Suprapubic skin (tissue), 4 donors: ENCODE results near the gene CLEC16A. TPM values are rescaled to one million over a fixed set of nuclear protein-coding genes. Genes with fewer than 3 reads are reported as not detected.

Experiments
- DNase-seq, 2 donors: peaks; one replicate each; pipeline ENCODE4 v3.0.0-alpha.2; 2019; ENCODE audit warnings: low spot score in 2 of 2
- H3K27ac ChIP-seq: fragments of 200-600 bp; sonication (generic); one replicate; pipeline ENCODE4 v1.5.1; 2019
- H3K27me3 ChIP-seq: fragments of 200-600 bp; sonication (generic); one replicate; pipeline ENCODE4 v1.5.1; 2019
- H3K36me3 ChIP-seq: fragments of 200-600 bp; sonication (generic); one replicate; pipeline ENCODE4 v1.5.1; 2019
- H3K4me1 ChIP-seq: fragments of 200-600 bp; sonication (generic); one replicate; pipeline ENCODE4 v1.5.1; 2019
- H3K4me3 ChIP-seq: fragments of 200-600 bp; sonication (generic); one replicate; pipeline ENCODE4 v1.5.1; 2019; ENCODE audit warnings: mild to moderate bottlenecking
- H3K9me3 ChIP-seq: fragments of 200-600 bp; sonication (generic); one replicate; pipeline ENCODE4 v1.5.1; 2019
- EP300 ChIP-seq: sonication (generic); formaldehyde crosslinking; IDR thresholded peaks from one replicate; pipeline ENCODE4 v1.6.1; 2017; ENCODE audit warnings: antibody characterized with exemption
- POLR2A ChIP-seq, 2 donors: fragments of 450-650 bp; IDR thresholded peaks; one replicate each; pipeline ENCODE4 v1.6.1; 2017; ENCODE audit warnings: antibody characterized with exemption in 2 of 2, mild to moderate bottlenecking in 2 of 2, moderate library complexity in 2 of 2
- POLR2AphosphoS5 ChIP-seq, 3 donors: sonication (generic); formaldehyde crosslinking; IDR thresholded peaks; one replicate each; pipeline ENCODE4 v1.6.1; 2017; ENCODE audit warnings: antibody characterized with exemption in 3 of 3
- whole genome bisulfite sequencing: methylation state at CpG from one replicate; pipeline ENCODE4 v1.1.5; 2018; 5-methylcytosine and 5-hydroxymethylcytosine counted together
- total RNA-seq, 4 donors: library from RNA; depleted of rRNA; stranded (reverse); fragments of >200 nt; gene quantifications; one replicate each; pipeline ENCODE4 v1.1.0, GENCODE V29; 2016
- TF ChIP-seq, protein P1 (sequence below), 2 donors: fragments of 200-600 bp in 1 of 2; fragments of 450-650 bp in 1 of 2; sonication (generic) in 1 of 2; IDR thresholded peaks; one replicate each; pipeline ENCODE4 v1.5.1; 2016 to 2019; ENCODE audit warnings: antibody characterized with exemption in 2 of 2, mild to moderate bottlenecking in 1 of 2, moderate library complexity in 1 of 2

Gene CLEC16A
- total RNA-seq, 4 donors from 2014 or later = 37.2 to 62.3 (median 39.0) TPM

DNA sequence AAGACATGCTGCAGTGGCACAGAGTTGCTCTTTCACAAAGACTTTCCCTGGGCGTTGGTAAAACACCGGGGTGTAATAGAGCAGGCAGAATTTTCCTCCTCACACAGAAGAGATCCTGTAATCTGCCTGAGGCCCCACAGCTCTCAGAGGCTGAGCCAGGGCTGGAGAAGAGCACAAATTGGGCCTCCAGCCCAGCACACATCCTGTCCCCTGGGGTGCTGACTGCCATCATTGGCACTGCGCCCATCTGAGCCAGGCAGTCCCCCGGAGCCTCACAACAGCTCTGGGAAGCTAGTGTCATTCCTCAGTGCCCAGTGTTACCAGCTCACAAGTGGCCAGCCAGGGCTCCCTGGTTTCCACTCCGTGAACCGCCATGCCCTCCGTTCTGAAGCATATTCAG lies 192.2 kb downstream of the CLEC16A start:
- no peak overlapping the region for H3K27ac ChIP-seq
- H3K36me3 ChIP-seq = no peaks in the 10 kb centered on the region
- H3K9me3 ChIP-seq = no peaks in the 10 kb centered on the region
- TF ChIP-seq, protein P1, sequence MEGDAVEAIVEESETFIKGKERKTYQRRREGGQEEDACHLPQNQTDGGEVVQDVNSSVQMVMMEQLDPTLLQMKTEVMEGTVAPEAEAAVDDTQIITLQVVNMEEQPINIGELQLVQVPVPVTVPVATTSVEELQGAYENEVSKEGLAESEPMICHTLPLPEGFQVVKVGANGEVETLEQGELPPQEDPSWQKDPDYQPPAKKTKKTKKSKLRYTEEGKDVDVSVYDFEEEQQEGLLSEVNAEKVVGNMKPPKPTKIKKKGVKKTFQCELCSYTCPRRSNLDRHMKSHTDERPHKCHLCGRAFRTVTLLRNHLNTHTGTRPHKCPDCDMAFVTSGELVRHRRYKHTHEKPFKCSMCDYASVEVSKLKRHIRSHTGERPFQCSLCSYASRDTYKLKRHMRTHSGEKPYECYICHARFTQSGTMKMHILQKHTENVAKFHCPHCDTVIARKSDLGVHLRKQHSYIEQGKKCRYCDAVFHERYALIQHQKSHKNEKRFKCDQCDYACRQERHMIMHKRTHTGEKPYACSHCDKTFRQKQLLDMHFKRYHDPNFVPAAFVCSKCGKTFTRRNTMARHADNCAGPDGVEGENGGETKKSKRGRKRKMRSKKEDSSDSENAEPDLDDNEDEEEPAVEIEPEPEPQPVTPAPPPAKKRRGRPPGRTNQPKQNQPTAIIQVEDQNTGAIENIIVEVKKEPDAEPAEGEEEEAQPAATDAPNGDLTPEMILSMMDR (IDR thresholded peaks at IDR 0.05) = no peak
- TF ChIP-seq POLR2AphosphoS5 (IDR thresholded peaks at IDR 0.05) (no peak), POLR2A (IDR thresholded peaks at IDR 0.05) (no peak), EP300 (no peak)
- WGBS = 52% methylated on average over 3 of the region's 7 CpGs
- H3K4me1 ChIP-seq = peaks cover 54% of the 10 kb centered on the region
- H3K27me3 ChIP-seq = no peaks in the 10 kb centered on the region
- no peak for DNase-seq
- H3K4me3 ChIP-seq = no peak overlapping the region

DNA sequence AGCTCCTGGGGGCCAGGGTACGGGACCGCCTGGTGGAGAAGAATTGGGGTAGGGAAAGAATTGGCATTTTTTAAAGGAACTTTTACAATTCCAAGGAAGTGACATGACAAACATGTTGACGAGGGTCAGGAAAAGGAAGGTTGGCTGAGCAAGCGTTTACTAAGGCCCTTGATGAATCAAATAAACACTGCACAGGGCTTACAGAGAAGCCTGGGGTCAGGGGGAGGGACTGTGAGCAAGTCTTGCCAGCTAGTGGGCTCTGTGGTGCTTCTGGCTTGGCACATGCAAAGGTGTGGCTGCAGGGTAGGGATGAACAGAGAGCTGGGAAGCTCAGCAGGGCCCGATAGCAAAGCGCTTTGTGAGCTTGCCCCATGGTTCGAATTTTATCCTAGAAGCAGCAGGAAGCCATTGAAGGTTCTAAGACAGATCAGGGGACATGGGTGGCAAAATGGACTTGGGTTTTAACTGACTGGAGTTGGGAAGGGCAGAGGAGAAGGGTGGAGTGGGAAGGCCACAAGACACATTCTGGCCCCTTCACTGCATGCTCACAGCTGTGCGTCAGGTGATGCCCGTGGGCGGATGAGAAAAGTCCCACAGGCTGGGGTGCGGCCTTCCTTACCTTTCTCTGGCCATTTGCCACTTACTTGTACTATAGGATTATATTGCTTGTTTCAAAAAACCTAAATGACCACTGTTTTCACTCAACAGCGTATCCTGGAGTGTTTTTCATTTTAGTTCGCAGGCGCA lies 193.8 kb downstream of the CLEC16A start:
- Histone ChIP-seq H3K9me3 (no peaks in the 10 kb centered on the region), H3K27me3 (no peaks in the 10 kb centered on the region), H3K36me3 (no peaks in the 10 kb centered on the region), H3K4me1 (peaks cover 55% of the 10 kb centered on the region), H3K4me3 (no peak overlapping the region), H3K27ac (no peak overlapping the region)
- WGBS = 79% methylated on average over 14 of the region's 14 CpGs
- TF ChIP-seq, protein P1 (IDR thresholded peaks at IDR 0.05) = no peak
- no peak for TF ChIP-seq POLR2AphosphoS5 (IDR thresholded peaks at IDR 0.05)
- TF ChIP-seq EP300 = no peak
- no peak for TF ChIP-seq POLR2A (IDR thresholded peaks at IDR 0.05)
- DNase-seq = no peak

DNA sequence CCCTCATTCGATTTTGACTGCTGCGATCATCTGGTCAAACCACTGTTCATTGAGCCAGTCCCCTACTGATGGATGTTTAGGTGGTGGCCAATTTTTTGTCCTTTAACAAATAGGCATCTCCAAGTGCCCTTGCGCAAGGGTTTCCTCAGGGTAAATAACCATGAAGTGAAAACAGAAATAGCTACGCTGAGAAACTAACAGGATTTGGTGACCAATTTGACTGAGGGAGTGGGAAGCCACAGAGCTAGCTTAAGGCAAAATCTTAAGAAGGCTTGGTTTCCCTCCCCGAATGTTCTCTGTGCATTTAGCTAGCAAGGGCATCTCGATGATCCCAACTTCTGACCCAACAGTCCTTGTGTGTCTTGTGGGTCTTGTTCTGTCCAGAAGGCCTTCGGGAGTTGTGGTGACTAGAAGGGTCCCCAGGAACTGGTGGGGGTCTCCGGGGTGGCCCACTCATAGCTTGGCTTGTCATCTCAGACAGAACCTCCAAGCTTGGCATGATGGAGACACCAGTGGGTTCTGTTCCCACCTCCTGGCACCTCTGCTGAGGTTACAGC lies 194.5 kb downstream of the CLEC16A start:
- TF ChIP-seq POLR2A (IDR thresholded peaks at IDR 0.05) (no peak), POLR2AphosphoS5 (IDR thresholded peaks at IDR 0.05) (no peak)
- Histone ChIP-seq H3K36me3 (no peaks in the 10 kb centered on the region), H3K9me3 (no peaks in the 10 kb centered on the region), H3K4me3 (no peak overlapping the region), H3K27ac (peak overlapping the region; percentile 32), H3K4me1 (peaks cover 48% of the 10 kb centered on the region), H3K27me3 (no peaks in the 10 kb centered on the region)
- no peak for DNase-seq
- WGBS = 83% methylated on average over 8 of the region's 8 CpGs

DNA sequence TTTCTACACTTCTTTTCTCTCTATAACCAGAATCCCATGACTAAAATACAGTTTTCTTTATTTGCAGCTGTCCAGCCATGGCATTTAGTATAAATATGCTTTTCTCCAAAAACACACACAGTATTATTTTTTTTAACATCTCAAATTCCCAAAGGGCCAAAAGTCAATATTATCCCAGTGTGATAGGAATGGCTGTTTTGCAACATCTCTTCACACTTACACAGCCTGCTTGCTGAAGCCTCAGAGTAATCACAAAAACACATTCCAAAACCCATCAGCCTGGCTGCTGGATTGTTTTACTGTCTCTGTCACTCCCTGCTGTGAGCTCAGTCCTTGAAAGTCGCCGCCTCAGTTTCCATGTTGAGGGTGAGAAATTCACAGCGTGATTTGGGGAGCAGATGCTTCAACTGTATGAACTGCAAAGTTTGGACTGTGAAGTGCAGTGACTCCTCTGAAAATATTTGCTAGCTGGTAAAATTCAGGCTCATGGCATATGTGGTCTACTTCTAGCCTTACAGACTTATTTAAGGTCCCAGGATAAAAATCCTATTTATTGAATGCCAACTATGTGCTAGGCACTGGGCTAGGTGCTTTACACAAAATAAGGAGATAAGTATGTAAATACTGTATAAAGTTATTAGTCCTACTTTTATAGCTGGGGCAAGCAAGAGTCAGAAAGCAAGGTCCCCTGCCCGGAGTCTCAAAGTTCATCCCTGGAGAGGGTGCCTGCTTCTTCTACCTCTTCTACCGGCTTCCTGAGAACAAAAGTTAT lies 195.1 kb downstream of the CLEC16A start:
- no peaks in the 10 kb centered on the region for H3K27me3 ChIP-seq
- DNase-seq = no peak
- no peaks in the 10 kb centered on the region for H3K9me3 ChIP-seq
- H3K36me3 ChIP-seq = no peaks in the 10 kb centered on the region
- 91% methylated on average over 5 of the region's 5 CpGs for WGBS
- peak overlapping the region; percentile 32 for H3K27ac ChIP-seq
- TF ChIP-seq POLR2A (IDR thresholded peaks at IDR 0.05) = no peak
- TF ChIP-seq POLR2AphosphoS5 (IDR thresholded peaks at IDR 0.05) = no peak
- TF ChIP-seq, protein P1 (IDR thresholded peaks at IDR 0.05) = no peak
- TF ChIP-seq EP300 = no peak
- peaks cover 46% of the 10 kb centered on the region for H3K4me1 ChIP-seq
- H3K4me3 ChIP-seq = no peak overlapping the region

DNA sequence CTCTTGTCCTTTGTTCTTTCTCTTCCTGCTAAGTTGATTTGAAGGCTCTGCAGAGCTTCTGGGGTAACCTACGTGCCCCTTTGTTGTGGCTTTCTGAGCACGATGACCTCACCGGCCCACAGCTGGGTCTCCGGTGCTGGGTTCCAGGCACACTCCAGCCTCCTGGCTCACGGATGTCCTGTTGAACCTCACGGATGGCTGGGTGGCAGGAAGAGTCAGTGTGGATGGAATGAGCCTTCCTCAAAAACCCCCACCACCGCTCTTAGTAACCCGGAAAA lies 195.7 kb downstream of the CLEC16A start:
- no peak overlapping the region for H3K4me3 ChIP-seq
- H3K27ac ChIP-seq = no peak overlapping the region
- WGBS = 70% methylated on average over 8 of the region's 8 CpGs
- peaks cover 45% of the 10 kb centered on the region for H3K4me1 ChIP-seq
- H3K9me3 ChIP-seq = no peaks in the 10 kb centered on the region
- no peak for DNase-seq
- no peak for TF ChIP-seq POLR2AphosphoS5 (IDR thresholded peaks at IDR 0.05)
- TF ChIP-seq EP300 = no peak
- TF ChIP-seq, protein P1 (IDR thresholded peaks at IDR 0.05) = no peak
- TF ChIP-seq POLR2A (IDR thresholded peaks at IDR 0.05) = no peak
- no peaks in the 10 kb centered on the region for H3K27me3 ChIP-seq
- no peaks in the 10 kb centered on the region for H3K36me3 ChIP-seq
